GM21447 (cell line): ENCODE results near the gene ARHGAP26.
"Not testable (repeated sequence)": the region's sequence is repeated elsewhere in the genome, so short reads cannot be mapped to it uniquely, and the experiment has no call there.

Experiments
- ATAC-seq: cut with Tn5 transposase; IDR thresholded peaks from one replicate; pipeline ENCODE4 v1.9.1; 2021; ENCODE audit not compliant: unreplicated experiment

The ARHGAP26 gene

GRCh38 chr5:142977363-142978051 lies 207.3 kb downstream of the ARHGAP26 start:
- peak; percentile 97 for ATAC-seq

- ATAC-seq: no peak
Measured at GRCh38 chr5:142978252-142978651, 208.1 kb downstream of the ARHGAP26 start.

- no peak for ATAC-seq
Measured at GRCh38 chr5:142978726-142979125, 208.5 kb downstream of the ARHGAP26 start.

GRCh38 chr5:142979636-142980035 lies 209.5 kb downstream of the ARHGAP26 start:
- no peak for ATAC-seq

GRCh38 chr5:142981475-142981874 lies 211.3 kb downstream of the ARHGAP26 start:
- no peak for ATAC-seq

- ATAC-seq: no peak
Measured at GRCh38 chr5:142981886-142982820, 212.0 kb downstream of the ARHGAP26 start.

- no peak for ATAC-seq
Measured at GRCh38 chr5:142982821-142983200, 212.6 kb downstream of the ARHGAP26 start.

GRCh38 chr5:142984011-142984410 lies 213.8 kb downstream of the ARHGAP26 start:
- no peak for ATAC-seq

GRCh38 chr5:142984525-142984924 lies 214.3 kb downstream of the ARHGAP26 start:
- ATAC-seq: no peak

GRCh38 chr5:142989270-142989669 lies 219.1 kb downstream of the ARHGAP26 start:
- not testable (repeated sequence) for ATAC-seq

GRCh38 chr5:142990073-142990472 lies 219.9 kb downstream of the ARHGAP26 start:
- ATAC-seq: not testable (repeated sequence)

GRCh38 chr5:142994218-142994617 lies 224.0 kb downstream of the ARHGAP26 start:
- no peak for ATAC-seq

- not testable (repeated sequence) for ATAC-seq
Measured at GRCh38 chr5:142995621-142996020, 225.4 kb downstream of the ARHGAP26 start.

- no peak for ATAC-seq
Measured at GRCh38 chr5:142997591-142997990, 227.4 kb downstream of the ARHGAP26 start.

GRCh38 chr5:142998316-142999020 lies 228.3 kb downstream of the ARHGAP26 start:
- peak; percentile 28 for ATAC-seq

- ATAC-seq: not testable (repeated sequence)
Measured at GRCh38 chr5:143000551-143000950, 230.4 kb downstream of the ARHGAP26 start.

- ATAC-seq: no peak
Measured at GRCh38 chr5:143001764-143002351, 231.7 kb downstream of the ARHGAP26 start.

GRCh38 chr5:143002459-143003327 lies 232.5 kb downstream of the ARHGAP26 start:
- peak; percentile 74 for ATAC-seq

GRCh38 chr5:143003328-143003636 lies 233.1 kb downstream of the ARHGAP26 start:
- ATAC-seq: no peak
